Measurements from ENCODE around the gene PTPN6.

Gene PTPN6

GRCh38 chr12:6959805-6960592, 8.8 kb downstream of the PTPN6 start:
- Mint-ChIP-seq H3K36me3 (ENCODE audit: low read depth) (peaks cover 69% of the 10 kb centered on the region), H3K27me3 (ENCODE audit: low read depth) (no peaks in the 10 kb centered on the region), H3K27ac (peak overlapping the region; percentile 97), H3K4me3 (peak overlapping the region; percentile 85), H3K9me3 (no peaks in the 10 kb centered on the region), H3K4me1 (ENCODE audit: low read depth) (peaks cover 65% of the 10 kb centered on the region)
- DNase-seq (ENCODE audit: low spot score), result no peak

- peaks cover 69% of the 10 kb centered on the region for H3K36me3 Mint-ChIP-seq (ENCODE audit: low read depth)
- DNase-seq (ENCODE audit: low spot score), result no peak
- H3K27ac Mint-ChIP-seq, result peak overlapping the region; percentile 97
- H3K9me3 Mint-ChIP-seq, result no peaks in the 10 kb centered on the region
- peak overlapping the region; percentile 85 for H3K4me3 Mint-ChIP-seq
- H3K4me1 Mint-ChIP-seq (ENCODE audit: low read depth), result peaks cover 68% of the 10 kb centered on the region
- no peaks in the 10 kb centered on the region for H3K27me3 Mint-ChIP-seq (ENCODE audit: low read depth)
Observed at GRCh38 chr12:6960593-6961277, 9.6 kb downstream of the PTPN6 start.

- Mint-ChIP-seq H3K4me1 (ENCODE audit: low read depth) (peaks cover 65% of the 10 kb centered on the region), H3K27ac (peak overlapping the region; percentile 97), H3K4me3 (peak overlapping the region; percentile 85), H3K9me3 (no peaks in the 10 kb centered on the region), H3K27me3 (ENCODE audit: low read depth) (no peaks in the 10 kb centered on the region), H3K36me3 (ENCODE audit: low read depth) (peaks cover 70% of the 10 kb centered on the region)
- DNase-seq (ENCODE audit: low spot score), result peak; percentile 94
Observed at GRCh38 chr12:6961278-6961694, 10.1 kb downstream of the PTPN6 start.

GRCh38 chr12:6961695-6962284, 10.6 kb downstream of the PTPN6 start:
- Mint-ChIP-seq H3K27ac (peak overlapping the region; percentile 97), H3K27me3 (ENCODE audit: low read depth) (no peaks in the 10 kb centered on the region), H3K4me3 (peak overlapping the region; percentile 85), H3K9me3 (no peaks in the 10 kb centered on the region), H3K4me1 (ENCODE audit: low read depth) (peaks cover 63% of the 10 kb centered on the region), H3K36me3 (ENCODE audit: low read depth) (peaks cover 70% of the 10 kb centered on the region)
- DNase-seq (ENCODE audit: low spot score), result peak; percentile 58

- H3K9me3 Mint-ChIP-seq, result no peaks in the 10 kb centered on the region
- no peaks in the 10 kb centered on the region for H3K27me3 Mint-ChIP-seq (ENCODE audit: low read depth)
- DNase-seq (ENCODE audit: low spot score), result no peak
- H3K36me3 Mint-ChIP-seq (ENCODE audit: low read depth), result peaks cover 69% of the 10 kb centered on the region
- H3K27ac Mint-ChIP-seq, result peak overlapping the region; percentile 97
- H3K4me3 Mint-ChIP-seq, result peak overlapping the region; percentile 85
- H3K4me1 Mint-ChIP-seq (ENCODE audit: low read depth), result peaks cover 58% of the 10 kb centered on the region
Observed at GRCh38 chr12:6962285-6963015, 11.3 kb downstream of the PTPN6 start.

DNA sequence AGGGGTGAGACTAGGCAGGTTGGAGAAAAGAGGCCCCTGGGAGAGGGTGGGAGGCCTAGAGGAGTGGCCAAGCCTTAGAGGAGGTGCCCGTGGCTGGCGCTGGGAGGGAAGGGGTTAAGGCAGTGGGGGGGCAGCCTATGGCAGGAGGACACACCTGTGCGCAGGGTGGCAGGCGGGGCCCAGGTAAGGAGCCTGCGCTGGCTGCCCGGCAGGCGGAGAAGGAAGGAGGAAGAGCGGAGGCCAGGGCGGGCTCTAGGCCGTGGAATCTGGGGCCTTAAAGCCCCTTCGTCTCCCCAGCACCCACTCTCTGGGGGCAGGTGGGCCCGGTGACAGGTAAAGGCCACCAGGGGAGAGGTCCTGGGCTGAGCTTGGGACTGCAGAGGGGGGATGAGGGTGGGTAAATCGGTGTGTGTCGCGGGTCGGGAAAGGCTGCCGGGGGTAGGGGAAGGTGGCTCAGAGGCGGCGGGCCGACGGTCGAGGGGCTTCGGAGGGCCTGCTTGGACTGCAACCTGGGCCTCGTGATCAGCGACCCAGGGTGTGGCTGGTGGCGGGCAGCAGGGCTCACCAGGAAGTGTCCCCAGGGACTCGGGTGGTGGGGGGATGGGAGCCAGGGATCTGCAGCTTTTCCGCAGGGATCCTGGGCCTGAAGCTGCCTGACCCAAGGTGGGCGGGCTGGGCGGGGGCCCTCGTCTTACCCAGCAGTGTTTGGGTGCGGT, 12.0 kb downstream of the PTPN6 start:
- Mint-ChIP-seq H3K4me3 (no peak overlapping the region), H3K27ac (no peak overlapping the region), H3K9me3 (no peaks in the 10 kb centered on the region), H3K36me3 (ENCODE audit: low read depth) (peaks cover 67% of the 10 kb centered on the region), H3K4me1 (ENCODE audit: low read depth) (peaks cover 52% of the 10 kb centered on the region), H3K27me3 (ENCODE audit: low read depth) (no peaks in the 10 kb centered on the region)
- DNase-seq (ENCODE audit: low spot score), result no peak

GRCh38 chr12:6963791-6964413, 12.7 kb downstream of the PTPN6 start:
- no peak for DNase-seq (ENCODE audit: low spot score)
- Mint-ChIP-seq H3K27me3 (ENCODE audit: low read depth) (no peaks in the 10 kb centered on the region), H3K27ac (peak overlapping the region; percentile 64), H3K36me3 (ENCODE audit: low read depth) (peaks cover 67% of the 10 kb centered on the region), H3K9me3 (no peaks in the 10 kb centered on the region), H3K4me3 (no peak overlapping the region), H3K4me1 (ENCODE audit: low read depth) (peaks cover 49% of the 10 kb centered on the region)

- H3K9me3 Mint-ChIP-seq, result no peaks in the 10 kb centered on the region
- H3K4me3 Mint-ChIP-seq, result no peak overlapping the region
- H3K27me3 Mint-ChIP-seq (ENCODE audit: low read depth), result no peaks in the 10 kb centered on the region
- H3K4me1 Mint-ChIP-seq (ENCODE audit: low read depth), result peaks cover 47% of the 10 kb centered on the region
- H3K27ac Mint-ChIP-seq, result peak overlapping the region; percentile 64
- DNase-seq (ENCODE audit: low spot score), result no peak
- peaks cover 65% of the 10 kb centered on the region for H3K36me3 Mint-ChIP-seq (ENCODE audit: low read depth)
Observed at GRCh38 chr12:6964605-6965025, 13.5 kb downstream of the PTPN6 start.

DNA sequence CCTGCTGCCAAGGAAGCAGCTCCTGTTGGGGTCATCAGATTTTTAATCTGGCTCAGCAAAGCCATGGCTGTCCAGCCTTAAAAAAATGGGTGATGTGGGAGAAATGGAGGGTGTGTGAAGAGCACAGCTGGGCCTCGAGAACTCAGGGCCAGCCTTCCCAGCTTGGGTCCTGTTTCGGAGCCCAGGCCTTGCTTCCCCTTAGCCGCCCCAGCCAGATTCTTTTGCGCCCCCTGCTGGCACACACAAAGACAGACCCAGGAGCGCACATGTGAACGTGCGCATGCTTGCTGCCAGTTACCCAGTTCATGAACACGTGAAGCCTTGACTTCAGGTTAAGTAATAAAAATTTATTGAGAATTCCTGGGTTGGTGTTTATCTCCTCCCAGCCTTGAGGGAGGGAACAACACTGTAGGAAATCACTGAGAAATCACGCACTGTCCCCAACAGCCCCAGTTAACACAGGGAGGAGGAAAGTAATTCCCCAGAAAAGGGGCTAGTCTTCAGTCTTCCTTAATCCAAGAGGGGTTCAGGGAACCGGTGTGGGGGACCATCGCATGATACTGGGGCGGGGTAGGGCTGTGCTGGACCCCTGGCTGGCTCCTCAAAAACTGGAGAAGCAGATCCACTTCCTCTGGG, 14.0 kb downstream of the PTPN6 start:
- peak; percentile 80 for DNase-seq (ENCODE audit: low spot score)
- peaks cover 47% of the 10 kb centered on the region for H3K4me1 Mint-ChIP-seq (ENCODE audit: low read depth)
- H3K9me3 Mint-ChIP-seq, result no peaks in the 10 kb centered on the region
- H3K27ac Mint-ChIP-seq, result peak overlapping the region; percentile 64
- H3K27me3 Mint-ChIP-seq (ENCODE audit: low read depth), result no peaks in the 10 kb centered on the region
- no peak overlapping the region for H3K4me3 Mint-ChIP-seq
- H3K36me3 Mint-ChIP-seq (ENCODE audit: low read depth), result peaks cover 64% of the 10 kb centered on the region

- no peak for DNase-seq (ENCODE audit: low spot score)
- peaks cover 42% of the 10 kb centered on the region for H3K4me1 Mint-ChIP-seq (ENCODE audit: low read depth)
- H3K4me3 Mint-ChIP-seq, result no peak overlapping the region
- H3K36me3 Mint-ChIP-seq (ENCODE audit: low read depth), result peaks cover 59% of the 10 kb centered on the region
- no peaks in the 10 kb centered on the region for H3K27me3 Mint-ChIP-seq (ENCODE audit: low read depth)
- peak overlapping the region; percentile 64 for H3K27ac Mint-ChIP-seq
- no peaks in the 10 kb centered on the region for H3K9me3 Mint-ChIP-seq
Observed at GRCh38 chr12:6965714-6966113, 14.6 kb downstream of the PTPN6 start.

- H3K4me3 Mint-ChIP-seq, result no peak overlapping the region
- no peaks in the 10 kb centered on the region for H3K9me3 Mint-ChIP-seq
- H3K36me3 Mint-ChIP-seq (ENCODE audit: low read depth), result peaks cover 59% of the 10 kb centered on the region
- peak overlapping the region; percentile 27 for H3K27ac Mint-ChIP-seq
- peaks cover 38% of the 10 kb centered on the region for H3K4me1 Mint-ChIP-seq (ENCODE audit: low read depth)
- no peak for DNase-seq (ENCODE audit: low spot score)
- H3K27me3 Mint-ChIP-seq (ENCODE audit: low read depth), result no peaks in the 10 kb centered on the region
Observed at GRCh38 chr12:6966351-6966750, 15.2 kb downstream of the PTPN6 start.

GRCh38 chr12:6967651-6968100, 16.5 kb downstream of the PTPN6 start:
- H3K27ac Mint-ChIP-seq, result no peak overlapping the region
- no peaks in the 10 kb centered on the region for H3K27me3 Mint-ChIP-seq (ENCODE audit: low read depth)
- DNase-seq (ENCODE audit: low spot score), result no peak
- H3K9me3 Mint-ChIP-seq, result no peaks in the 10 kb centered on the region
- no peak overlapping the region for H3K4me3 Mint-ChIP-seq
- peaks cover 59% of the 10 kb centered on the region for H3K36me3 Mint-ChIP-seq (ENCODE audit: low read depth)
- peaks cover 39% of the 10 kb centered on the region for H3K4me1 Mint-ChIP-seq (ENCODE audit: low read depth)

Measured in T-helper 2 cell treated with Interferon-gamma antibody and Interleukin-4, amounts not matched to agents 5 μg/mL and 100 μg/mL, for 36 hours (primary cell).